Muscle of arm (tissue), 12 donors: Measurements from ENCODE around the gene CCDC106. TPM values are rescaled to one million over a fixed set of nuclear protein-coding genes. Genes with fewer than 3 reads are reported as not detected.
A peak's percentile ranks its signal among the peaks of the same experiment; 100 is the strongest.

Experiments
- DNase-seq: peaks from one replicate; pipeline ENCODE4 v3.0.0-alpha.2; 2013
- polyA plus RNA-seq, 12 donors: library from polyadenylated mRNA; unstranded; fragments of 120-200 nt; gene quantifications; one replicate each; pipeline ENCODE4 v1.2.1, GENCODE V29; 2013; ENCODE audit not compliant: insufficient read length in 12 of 12

CCDC106 gene
- polyA plus RNA-seq, 12 donors: 10.1 to 17.1 (median 11.7) TPM; not detected in 1

- no peak for DNase-seq
Observed at GRCh38 chr19:55681131-55682092, 33.4 kb downstream of the CCDC106 start.

GRCh38 chr19:55683449-55684261 lies 35.6 kb downstream of the CCDC106 start:
- no peak for DNase-seq

- DNase-seq: no peak
Observed at GRCh38 chr19:55684946-55685681, 37.1 kb downstream of the CCDC106 start.

DNA sequence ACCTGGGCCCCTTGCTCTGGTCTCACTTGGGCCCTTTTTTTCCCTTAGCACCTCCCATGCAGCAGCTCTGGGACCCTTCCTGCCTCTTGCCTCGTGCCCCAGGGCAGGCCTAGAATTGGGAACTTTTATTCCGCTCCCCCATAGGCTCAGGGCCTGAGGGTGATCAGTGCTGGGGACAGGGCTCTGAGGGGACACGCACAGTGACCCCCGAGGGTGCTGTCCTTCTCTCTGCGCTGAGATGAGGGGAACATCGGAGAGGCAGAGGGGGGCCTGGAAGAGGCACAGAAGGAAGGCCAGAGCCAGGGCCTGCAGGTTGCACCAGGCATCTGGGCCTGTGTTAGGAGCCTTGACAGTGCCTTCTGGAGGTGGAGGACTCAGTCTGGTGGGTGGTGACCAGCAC lies 37.8 kb downstream of the CCDC106 start:
- DNase-seq: no peak

DNA sequence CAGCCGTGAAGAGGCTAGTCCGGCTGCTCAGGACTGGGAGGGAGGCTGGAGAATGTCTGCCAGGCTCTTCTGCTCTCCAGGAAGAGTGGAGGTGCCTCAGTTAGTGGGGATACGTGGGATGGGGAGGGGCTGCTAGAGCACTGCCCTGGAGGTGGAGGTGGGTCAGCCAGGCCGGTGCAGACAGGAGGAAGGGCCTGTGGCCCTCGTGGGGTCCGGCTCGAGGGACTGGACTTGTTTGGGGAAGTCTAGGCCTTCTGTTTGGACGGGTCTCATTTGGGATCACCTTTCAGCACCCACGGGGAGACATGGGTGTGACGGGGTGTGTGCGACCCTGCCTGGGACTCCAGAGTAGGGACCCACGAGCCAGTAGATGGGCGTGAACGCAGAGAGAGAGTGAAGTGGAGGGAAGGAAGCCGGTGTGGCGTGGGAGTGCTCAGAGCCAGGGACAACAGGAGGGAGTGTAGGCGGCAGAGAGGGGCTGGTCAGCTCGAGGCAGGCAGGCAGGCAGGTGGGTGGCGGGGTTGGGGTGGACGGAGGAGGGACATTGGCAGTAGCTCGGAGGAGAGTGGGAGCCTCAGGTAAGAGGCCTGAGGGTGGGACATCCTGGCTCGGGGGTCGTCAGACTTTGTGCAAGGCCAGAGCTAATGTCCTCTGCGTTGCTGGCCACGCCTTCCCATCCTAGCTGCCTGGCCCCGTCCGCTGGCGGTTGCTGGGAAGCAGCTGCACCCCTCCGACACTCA lies 38.5 kb downstream of the CCDC106 start:
- no peak for DNase-seq

DNA sequence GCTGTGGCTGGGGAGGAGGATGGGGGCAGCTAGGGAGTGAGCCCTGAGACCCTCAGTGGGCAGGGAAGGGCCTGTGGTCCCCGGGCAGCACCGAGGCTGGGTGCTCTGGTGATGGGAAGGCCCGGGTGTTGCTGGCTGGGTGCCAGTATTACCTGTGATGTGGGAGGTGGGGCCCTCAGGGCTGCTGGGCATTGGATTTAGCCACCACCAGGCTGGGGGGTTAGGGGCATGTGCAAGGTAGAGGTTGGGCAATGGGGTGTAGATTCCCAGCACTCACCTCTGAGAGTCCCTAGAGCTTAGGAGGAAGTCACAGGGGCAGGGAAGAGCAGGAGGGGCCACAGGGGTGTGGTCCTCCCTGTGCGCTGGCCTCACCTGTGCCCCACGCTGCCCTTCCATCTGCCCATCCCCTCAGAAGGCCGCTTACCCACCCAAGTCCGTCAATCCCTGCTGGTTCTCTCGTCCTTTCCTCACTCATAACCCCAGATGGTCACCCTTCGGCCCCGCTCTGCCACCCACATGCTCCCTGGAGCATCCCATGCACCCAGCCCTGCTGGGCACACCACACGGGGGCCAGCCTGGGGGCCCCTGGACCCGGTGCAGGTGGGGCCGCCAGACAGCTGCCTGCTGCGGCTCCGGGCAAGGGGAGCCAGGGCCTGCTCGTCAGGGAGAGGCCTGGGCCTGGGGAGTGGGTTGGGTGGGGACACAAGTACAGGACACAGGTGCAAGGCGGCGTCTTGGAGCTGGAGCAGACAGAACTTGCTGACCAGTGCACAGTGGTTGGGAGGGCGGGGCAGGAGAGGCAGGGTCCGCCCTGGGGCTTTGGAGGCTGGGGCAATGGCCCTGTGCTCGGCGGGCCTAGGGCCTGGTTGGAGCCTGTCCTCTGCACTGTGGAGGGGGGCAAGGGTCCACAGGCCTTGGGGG lies 39.5 kb downstream of the CCDC106 start:
- DNase-seq: no peak

- peak; percentile 37 for DNase-seq
Observed at GRCh38 chr19:55688422-55689218, 40.6 kb downstream of the CCDC106 start.

DNA sequence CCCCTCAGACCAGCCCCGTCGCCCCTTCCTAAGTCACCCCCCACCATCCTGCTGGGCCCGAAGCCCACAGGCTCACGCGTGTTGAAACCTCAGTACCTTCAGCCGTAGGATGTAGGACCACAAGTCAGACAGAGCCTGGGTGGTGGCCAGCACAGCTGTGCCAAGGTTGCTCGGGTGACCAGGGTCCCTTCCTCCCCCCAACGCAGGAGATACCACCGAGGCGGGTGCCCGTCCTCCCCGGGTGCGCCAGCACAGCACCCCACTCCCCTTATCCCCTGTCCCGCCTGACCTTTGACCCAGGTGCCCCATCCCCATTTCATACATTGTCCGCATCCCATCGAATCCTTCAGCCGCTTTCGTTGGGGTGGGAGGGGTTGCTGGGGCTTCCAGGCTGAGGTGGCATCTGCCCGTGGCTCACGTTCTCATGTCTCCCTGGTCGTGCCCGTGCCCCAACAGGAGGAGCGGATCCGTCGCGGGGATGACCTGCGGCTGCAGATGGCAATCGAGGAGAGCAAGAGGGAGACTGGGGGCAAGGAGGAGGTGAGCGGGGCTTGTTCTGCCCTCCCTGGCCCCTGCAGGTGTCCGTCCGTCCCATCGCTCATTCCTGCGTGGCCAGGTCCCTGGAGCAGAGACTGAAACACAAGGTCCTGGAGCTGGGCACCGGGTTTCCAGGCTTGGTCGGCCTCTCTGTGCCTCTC lies 41.5 kb downstream of the CCDC106 start:
- no peak for DNase-seq

- no peak for DNase-seq
Observed at GRCh38 chr19:55690109-55690768, 42.2 kb downstream of the CCDC106 start.

GRCh38 chr19:55690769-55691545 lies 42.9 kb downstream of the CCDC106 start:
- no peak for DNase-seq

- DNase-seq: no peak
Observed at GRCh38 chr19:55691561-55692481, 43.8 kb downstream of the CCDC106 start.

- no peak for DNase-seq
Observed at GRCh38 chr19:55692681-55693081, 44.7 kb downstream of the CCDC106 start.

GRCh38 chr19:55693336-55693974 lies 45.4 kb downstream of the CCDC106 start:
- DNase-seq: no peak

- no peak for DNase-seq
Observed at GRCh38 chr19:55694241-55694655, 46.2 kb downstream of the CCDC106 start.
